BLaER1 treated with 17β-estradiol and CSF1 and Interleukin-3, amounts not matched to agents 10 nM and 100 nM (cell line): Measurements from ENCODE around the gene FOXL1.

ENCODE experiments used
- H3K27ac ChIP-seq, 11 experiments: shearing (Covaris generic); formaldehyde crosslinking; 2 replicates each; pipeline ENCODE4 v1.8.1; 2022
- H3K27me3 ChIP-seq, 11 experiments: shearing (Covaris generic); formaldehyde crosslinking; 2 replicates each; pipeline ENCODE4 v1.8.1; 2022
- H3K36me3 ChIP-seq, 11 experiments: shearing (Covaris generic); formaldehyde crosslinking; 2 replicates each; pipeline ENCODE4 v1.8.1; 2022
- H3K4me1 ChIP-seq, 10 experiments: shearing (Covaris generic); formaldehyde crosslinking; 2 replicates each; pipeline ENCODE4 v1.8.1; 2022
- H3K4me2 ChIP-seq, 11 experiments: shearing (Covaris generic); formaldehyde crosslinking; 2 replicates each; pipeline ENCODE4 v1.8.1; 2022
- H3K4me3 ChIP-seq, 10 experiments: shearing (Covaris generic); formaldehyde crosslinking; 2 replicates each; pipeline ENCODE4 v1.8.1; 2022
- H3K9ac ChIP-seq, 11 experiments: shearing (Covaris generic); formaldehyde crosslinking; 2 replicates each; pipeline ENCODE4 v1.8.1; 2022
- H3K9me3 ChIP-seq, 11 experiments: shearing (Covaris generic); formaldehyde crosslinking; replicated peaks in 1 of 11; 2 replicates each; pipeline ENCODE4 v1.8.1; 2022
- H4K20me1 ChIP-seq, 11 experiments: shearing (Covaris generic); formaldehyde crosslinking; 2 replicates each; pipeline ENCODE4 v1.8.1; 2022
- Cebpa-rat ChIP-seq, 11 experiments: shearing (Covaris generic); IDR thresholded peaks; 2 replicates each; pipeline ENCODE4 v1.8.1; 2022

The FOXL1 gene

DNA sequence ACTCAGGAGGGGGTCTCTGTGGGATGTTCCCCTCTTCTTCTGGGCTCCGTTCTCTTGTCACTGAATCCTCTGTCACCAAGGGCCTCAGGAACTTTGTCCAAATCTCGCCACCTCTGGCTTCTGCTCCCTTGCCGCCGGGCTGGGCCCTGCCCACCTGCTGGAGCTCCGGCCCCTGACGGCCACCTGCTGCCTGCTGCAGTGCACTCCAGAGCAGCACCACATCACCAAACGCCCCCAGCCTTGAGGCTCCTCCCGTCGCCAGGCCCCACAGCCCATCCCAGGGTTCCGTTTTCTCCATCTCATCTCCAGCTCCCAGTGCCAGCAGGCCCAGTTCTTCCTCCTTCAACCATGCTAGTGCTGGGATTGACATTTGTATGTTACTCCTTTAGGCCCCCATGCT lies 43.6 kb downstream of the FOXL1 start:
- TF ChIP-seq Cebpa-rat (IDR thresholded peaks at IDR 0.05) = no peak

GRCh38 chr16:86622700-86623615 lies 44.6 kb downstream of the FOXL1 start:
- H3K9me3 ChIP-seq = peaks cover 0 to 8% (median 0%) of the 10 kb centered on the region in 11 experiments; a peak in 2 of 22 replicates
- no peak for TF ChIP-seq Cebpa-rat (IDR thresholded peaks at IDR 0.05)
- H3K9ac ChIP-seq = no peak overlapping the region
- no peak overlapping the region for H3K4me3 ChIP-seq
- no peaks in the 10 kb centered on the region for H3K36me3 ChIP-seq
- 0 out of 22 replicates have a peak, but pooled peaks cover 0 to 7% (median 0%) of the 10 kb centered on the region in 11 experiments for H4K20me1 ChIP-seq
- no peaks in the 10 kb centered on the region for H3K27me3 ChIP-seq
- H3K27ac ChIP-seq = no peak overlapping the region
- no peak overlapping the region for H3K4me2 ChIP-seq
- no peaks in the 10 kb centered on the region for H3K4me1 ChIP-seq

More for the DNA sequence above, 43.6 kb downstream of the FOXL1 start:
- no peak overlapping the region for H3K4me2 ChIP-seq
- no peak overlapping the region for H3K4me3 ChIP-seq
- no peaks in the 10 kb centered on the region for H3K27me3 ChIP-seq
- H3K36me3 ChIP-seq = no peaks in the 10 kb centered on the region
- no peak overlapping the region for H3K9ac ChIP-seq
- no peaks in the 10 kb centered on the region for H3K4me1 ChIP-seq
- H4K20me1 ChIP-seq = 0 out of 22 replicates have a peak, but pooled peaks cover 0 to 5% (median 0%) of the 10 kb centered on the region in 11 experiments
- peaks cover 0 to 8% (median 0%) of the 10 kb centered on the region in 11 experiments; a peak in 2 of 22 replicates for H3K9me3 ChIP-seq
- H3K27ac ChIP-seq = no peak overlapping the region

DNA sequence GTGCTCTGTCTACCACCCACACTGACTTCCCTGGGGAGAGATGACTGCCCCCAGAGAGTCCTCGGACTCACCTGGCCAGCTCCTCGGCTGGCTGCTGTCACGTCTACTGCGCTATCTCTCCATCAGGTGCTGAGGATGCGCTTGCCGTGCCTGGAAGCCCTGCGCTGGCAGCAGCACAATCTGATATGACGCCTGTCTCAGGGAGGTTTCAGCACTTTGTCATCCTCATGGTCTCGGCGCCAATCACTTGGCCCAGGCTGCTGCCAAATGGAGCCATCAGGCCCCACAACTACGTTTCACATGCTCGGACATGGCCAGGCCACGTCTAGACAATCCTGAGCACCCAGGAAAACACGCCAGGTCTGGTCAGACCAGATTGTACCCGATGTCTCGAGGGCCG lies 46.7 kb downstream of the FOXL1 start:
- Histone ChIP-seq H3K27ac (no peak overlapping the region), H3K9ac (no peak overlapping the region), H3K9me3 (peaks cover 0 to 5% (median 0%) of the 10 kb centered on the region in 11 experiments; a peak in 2 of 22 replicates), H3K4me2 (no peak overlapping the region), H3K4me3 (no peak overlapping the region), H3K4me1 (peaks cover 0 to under 1% (median 0%) of the 10 kb centered on the region in 10 experiments; a peak in 2 of 20 replicates), H3K27me3 (no peaks in the 10 kb centered on the region), H4K20me1 (0 out of 22 replicates have a peak, but pooled peaks cover 0 to 7% (median 0%) of the 10 kb centered on the region in 11 experiments), H3K36me3 (no peaks in the 10 kb centered on the region)
- no peak for TF ChIP-seq Cebpa-rat (IDR thresholded peaks at IDR 0.05)

- Histone ChIP-seq H3K9ac (no peak overlapping the region), H3K27ac (no peak overlapping the region)
Measured at GRCh38 chr16:86625821-86626220, 47.5 kb downstream of the FOXL1 start.

DNA sequence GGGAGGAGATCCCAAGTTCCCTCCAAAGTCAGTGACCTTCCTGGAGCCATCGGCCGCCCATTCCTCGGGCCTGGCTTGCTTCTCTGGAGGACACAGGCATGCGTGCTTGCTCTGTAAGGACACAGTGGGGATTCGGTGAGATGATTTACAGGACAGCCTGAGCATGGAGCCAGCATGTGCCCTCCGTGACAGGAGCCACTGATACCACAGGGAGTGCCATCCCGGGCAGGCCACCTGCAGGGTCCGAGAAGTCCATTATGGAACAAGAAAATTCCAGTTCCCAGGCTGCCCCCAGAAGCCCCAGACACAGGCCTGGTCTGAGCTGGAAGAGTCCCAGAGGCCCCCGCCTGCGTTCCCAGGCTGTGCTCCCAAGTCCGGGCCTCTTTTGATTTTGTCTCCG lies 47.9 kb downstream of the FOXL1 start:
- H3K4me3 ChIP-seq = no peak overlapping the region
- H3K4me2 ChIP-seq = no peak overlapping the region
- no peak overlapping the region for H3K9ac ChIP-seq
- no peak overlapping the region for H3K27ac ChIP-seq
- peaks cover 7 to 13% (median 10%) of the 10 kb centered on the region in 10 experiments for H3K4me1 ChIP-seq
- TF ChIP-seq Cebpa-rat (IDR thresholded peaks at IDR 0.05) = no peak
- H3K36me3 ChIP-seq = no peaks in the 10 kb centered on the region
- no peaks in the 10 kb centered on the region for H3K9me3 ChIP-seq
- H3K27me3 ChIP-seq = no peaks in the 10 kb centered on the region
- H4K20me1 ChIP-seq = 0 out of 22 replicates have a peak, but pooled peaks cover 0 to 7% (median 0%) of the 10 kb centered on the region in 11 experiments

More at GRCh38 chr16:86625821-86626220, 47.5 kb downstream of the FOXL1 start:
- Histone ChIP-seq H3K27me3 (no peaks in the 10 kb centered on the region), H3K36me3 (no peaks in the 10 kb centered on the region), H3K4me2 (no peak overlapping the region), H3K9me3 (no peaks in the 10 kb centered on the region), H3K4me3 (no peak overlapping the region), H3K4me1 (peaks cover 2 to 8% (median 5%) of the 10 kb centered on the region in 10 experiments; a peak in 18 of 20 replicates), H4K20me1 (0 out of 22 replicates have a peak, but pooled peaks cover 0 to 7% (median 0%) of the 10 kb centered on the region in 11 experiments)
- TF ChIP-seq Cebpa-rat (IDR thresholded peaks at IDR 0.05) = no peak

DNA sequence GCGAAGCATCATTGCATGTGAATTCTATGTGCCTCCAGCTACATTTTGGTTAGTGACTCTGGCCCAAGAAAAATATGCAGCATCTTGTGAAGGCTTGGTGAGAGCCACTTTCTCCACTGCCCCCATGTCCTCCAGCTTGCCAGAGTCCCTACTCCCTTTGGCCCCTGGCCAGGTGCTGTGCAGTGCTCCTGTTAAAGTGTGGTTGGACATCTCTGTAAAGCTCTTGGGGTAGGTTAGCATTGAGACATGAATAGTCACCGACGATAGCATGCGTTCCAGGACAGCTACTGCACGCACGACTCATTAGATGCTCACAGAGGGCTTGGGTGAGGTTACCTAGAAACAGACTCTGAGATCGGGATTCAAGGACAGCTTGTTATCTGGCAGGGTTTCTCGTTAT lies 48.6 kb downstream of the FOXL1 start:
- Histone ChIP-seq H3K9ac (no peak overlapping the region), H3K4me1 (peaks cover 13 to 20% (median 17%) of the 10 kb centered on the region in 10 experiments), H3K4me3 (no peak overlapping the region), H3K27me3 (no peaks in the 10 kb centered on the region), H3K4me2 (no peak overlapping the region), H3K9me3 (no peaks in the 10 kb centered on the region), H3K36me3 (no peaks in the 10 kb centered on the region), H4K20me1 (0 out of 22 replicates have a peak, but pooled peaks cover 0 to 7% (median 0%) of the 10 kb centered on the region in 11 experiments), H3K27ac (no peak overlapping the region)
- no peak for TF ChIP-seq Cebpa-rat (IDR thresholded peaks at IDR 0.05)

- H3K4me2 ChIP-seq = no peak overlapping the region
- TF ChIP-seq Cebpa-rat (IDR thresholded peaks at IDR 0.05) = no peak
- H3K4me3 ChIP-seq = no peak overlapping the region
- no peaks in the 10 kb centered on the region for H3K27me3 ChIP-seq
- H3K4me1 ChIP-seq = peaks cover 20 to 30% (median 23%) of the 10 kb centered on the region in 10 experiments
- H3K36me3 ChIP-seq = no peaks in the 10 kb centered on the region
- H3K9ac ChIP-seq = no peak overlapping the region
- H4K20me1 ChIP-seq = 0 out of 22 replicates have a peak, but pooled peaks cover 0 to 7% (median 0%) of the 10 kb centered on the region in 11 experiments
- no peak overlapping the region for H3K27ac ChIP-seq
- H3K9me3 ChIP-seq = 0 out of 22 replicates have a peak, but pooled peaks cover 0 to 4% (median 0%) of the 10 kb centered on the region in 11 experiments
Measured at GRCh38 chr16:86628614-86629013, 50.3 kb downstream of the FOXL1 start.

DNA sequence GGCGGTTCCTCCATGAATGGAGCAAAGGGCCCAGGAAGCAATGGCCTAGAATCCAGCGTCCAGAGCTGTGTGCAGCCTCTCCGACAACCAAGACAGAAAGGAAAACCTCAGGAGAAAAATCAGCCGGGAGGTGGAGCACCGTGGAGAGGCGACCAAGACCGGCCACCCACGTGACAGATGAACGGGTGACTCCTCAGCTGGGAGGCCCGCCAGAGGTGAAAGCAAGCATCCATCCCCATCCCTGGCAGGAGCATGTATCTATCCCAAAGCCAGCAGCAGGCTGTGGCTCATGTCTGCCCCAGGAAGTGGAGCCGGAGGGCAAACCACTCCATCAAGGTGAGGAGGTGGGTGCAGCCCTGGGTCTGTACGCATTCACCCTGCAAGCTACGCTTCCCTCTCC lies 52.1 kb downstream of the FOXL1 start:
- Histone ChIP-seq H3K9ac (no peak overlapping the region), H3K4me2 (peak overlapping the region in 10 of 11 experiments; percentile 67 to 88 (median 76); a peak in 13 of 22 replicates), H3K4me3 (no peak overlapping the region), H3K27me3 (no peaks in the 10 kb centered on the region), H3K36me3 (no peaks in the 10 kb centered on the region), H4K20me1 (0 out of 22 replicates have a peak, but pooled peaks cover 0 to 7% (median 0%) of the 10 kb centered on the region in 11 experiments), H3K4me1 (peaks cover 28 to 43% (median 38%) of the 10 kb centered on the region in 10 experiments), H3K9me3 (0 out of 22 replicates have a peak, but pooled peaks cover 0 to 4% (median 0%) of the 10 kb centered on the region in 11 experiments), H3K27ac (no peak overlapping the region)
- TF ChIP-seq Cebpa-rat (IDR thresholded peaks at IDR 0.05) = no peak

DNA sequence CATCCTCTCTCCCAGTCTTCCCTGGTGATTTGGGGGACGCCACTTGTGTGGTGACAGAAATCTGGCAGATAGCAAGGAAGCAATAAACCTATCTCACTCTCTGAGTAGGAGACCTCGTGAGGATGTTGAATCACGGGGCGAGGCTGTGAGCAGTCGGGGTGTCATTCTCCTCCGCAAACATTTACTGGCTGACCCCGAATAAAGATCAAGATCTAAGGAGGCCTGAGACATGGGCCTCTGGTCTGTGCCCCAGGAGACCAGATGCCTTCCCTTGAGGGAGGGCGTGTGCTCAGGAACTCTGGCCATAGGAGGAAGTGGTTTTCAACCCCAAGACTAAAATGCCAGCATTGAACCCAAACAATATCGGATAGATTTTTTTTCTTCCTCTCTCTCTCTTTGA lies 53.1 kb downstream of the FOXL1 start:
- peaks cover 0 to 7% (median 0%) of the 10 kb centered on the region in 11 experiments; a peak in 2 of 22 replicates for H3K27me3 ChIP-seq
- 0 out of 22 replicates have a peak, but pooled peaks cover 0 to 4% (median 0%) of the 10 kb centered on the region in 11 experiments for H3K9me3 ChIP-seq
- H4K20me1 ChIP-seq = 0 out of 22 replicates have a peak, but pooled peaks cover 0 to 8% (median 0%) of the 10 kb centered on the region in 11 experiments
- peak overlapping the region in 7 of 11 experiments; percentile 4 to 59 (median 33); a peak in 8 of 22 replicates for H3K27ac ChIP-seq
- no peaks in the 10 kb centered on the region for H3K36me3 ChIP-seq
- H3K9ac ChIP-seq = peak overlapping the region in 2 of 11 experiments; percentile 2 to 26; a peak in 2 of 22 replicates
- peak overlapping the region; percentile 56 to 88 (median 76) for H3K4me2 ChIP-seq
- H3K4me3 ChIP-seq = no peak overlapping the region; a peak in 1 of 20 replicates
- peaks cover 38 to 53% (median 47%) of the 10 kb centered on the region in 10 experiments for H3K4me1 ChIP-seq
- TF ChIP-seq Cebpa-rat (IDR thresholded peaks at IDR 0.05) = no peak
